DOHH2 (cell line): Measurements from ENCODE around the gene MACROD2.
"Not testable (repeated sequence)": the region's sequence is repeated elsewhere in the genome, so short reads cannot be mapped to it uniquely, and the experiment has no call there.

ENCODE experiments used
- H3F3A ChIP-seq: fragments of 200-600 bp; sonication (generic), shearing (Covaris generic); 2 replicates; pipeline ENCODE4 v1.6.0; 2016; ENCODE audit warnings: antibody characterized with exemption, mild to moderate bottlenecking; ENCODE audit not compliant: control insufficient read depth, insufficient read depth
- H3K27ac ChIP-seq: fragments of 200-600 bp; sonication (generic); 2 replicates; pipeline ENCODE4 v1.5.1; 2014; ENCODE audit warnings: low read depth, mild to moderate bottlenecking, low read length, moderate library complexity
- H3K27me3 ChIP-seq: fragments of 200-600 bp; sonication (generic); 2 replicates; pipeline ENCODE4 v1.6.1; 2014; ENCODE audit warnings: mild to moderate bottlenecking, low read length, mixed read lengths; ENCODE audit not compliant: control insufficient read depth
- H3K36me3 ChIP-seq: fragments of 200-600 bp; sonication (generic); 2 replicates; pipeline ENCODE4 v1.6.1; 2014; ENCODE audit warnings: mild to moderate bottlenecking, low read length, moderate library complexity, mixed read lengths; ENCODE audit not compliant: control insufficient read depth
- H3K4me1 ChIP-seq: fragments of 200-600 bp; sonication (generic); 2 replicates; pipeline ENCODE4 v1.6.1; 2014; ENCODE audit warnings: mild to moderate bottlenecking, low read length, mixed read lengths; ENCODE audit not compliant: control insufficient read depth
- H3K4me2 ChIP-seq: fragments of 200-600 bp; sonication (generic); 2 replicates; pipeline ENCODE4 v1.6.0; 2014; ENCODE audit warnings: mild to moderate bottlenecking, low read length, moderate library complexity
- H3K4me3 ChIP-seq: fragments of 200-600 bp; sonication (generic); 2 replicates; pipeline ENCODE4 v1.5.1; 2014; ENCODE audit warnings: mild to moderate bottlenecking, low read length, mixed read lengths
- H3K79me2 ChIP-seq: fragments of 200-600 bp; sonication (generic); 2 replicates; pipeline ENCODE4 v1.6.1; 2014; ENCODE audit warnings: mild to moderate bottlenecking, low read length, mixed read lengths; ENCODE audit not compliant: control insufficient read depth
- H3K9me2 ChIP-seq: fragments of 200-600 bp; sonication (generic); replicated peaks from 2 replicates; pipeline ENCODE4 v1.6.1; 2014; ENCODE audit warnings: mild to moderate bottlenecking, low read length, mixed read lengths; ENCODE audit not compliant: control insufficient read depth
- H3K9me3 ChIP-seq: fragments of 200-600 bp; sonication (generic); 2 replicates; pipeline ENCODE4 v1.6.1; 2014; ENCODE audit warnings: antibody characterized with exemption, low read length, mixed read lengths; ENCODE audit not compliant: control insufficient read depth, insufficient read depth
- H4K20me1 ChIP-seq: fragments of 200-600 bp; sonication (generic); 2 replicates; pipeline ENCODE4 v1.6.0; 2014; ENCODE audit warnings: low read depth, mild to moderate bottlenecking, antibody characterized with exemption, low read length, moderate library complexity; ENCODE audit not compliant: control insufficient read depth, insufficient read depth
- CTCF ChIP-seq: fragments of 200-600 bp; sonication (generic); IDR thresholded peaks from one replicate; pipeline ENCODE4 v1.5.1; 2014; ENCODE audit warnings: antibody characterized with exemption, mild to moderate bottlenecking, low read depth, low read length; ENCODE audit not compliant: poor library complexity, severe bottlenecking
- EZH2phosphoT487 ChIP-seq: fragments of 200-600 bp; sonication (generic); IDR thresholded peaks from 2 replicates; pipeline ENCODE4 v1.6.1; 2017; ENCODE audit warnings: borderline replicate concordance, mild to moderate bottlenecking, antibody characterized with exemption, low read length, moderate library complexity, mixed read lengths

MACROD2 gene

DNA sequence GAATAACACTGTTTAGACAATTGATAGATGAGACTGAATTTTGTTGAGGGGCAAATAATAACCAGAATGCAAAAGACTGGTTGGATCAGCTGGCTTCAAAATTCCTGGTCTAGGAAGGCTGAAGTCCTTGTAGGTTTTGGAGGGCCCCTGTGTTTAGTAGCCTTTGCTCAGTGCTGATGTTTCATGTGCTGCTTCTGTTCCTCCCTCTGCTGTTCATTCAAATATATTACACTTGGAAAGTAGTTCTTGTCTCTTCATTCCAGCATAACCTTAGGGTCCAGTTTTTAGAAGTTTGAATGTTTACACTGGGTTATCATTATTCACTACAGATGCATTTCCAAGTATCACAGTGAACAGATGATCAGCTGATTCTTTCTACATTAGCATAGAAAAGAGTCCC lies 269.6 kb downstream of the MACROD2 start:
- Histone ChIP-seq H3K4me3 (no peak overlapping the region), H3K36me3 (no peaks in the 10 kb centered on the region), H3K9me3 (no peaks in the 10 kb centered on the region), H3K4me2 (no peak overlapping the region), H3K79me2 (no peaks in the 10 kb centered on the region), H3K9me2 (no peaks in the 10 kb centered on the region), H3K4me1 (no peaks in the 10 kb centered on the region), H3F3A (no peaks in the 10 kb centered on the region), H3K27ac (no peak overlapping the region), H3K27me3 (no peaks in the 10 kb centered on the region), H4K20me1 (no peaks in the 10 kb centered on the region)
- TF ChIP-seq CTCF = no peak
- no peak for TF ChIP-seq EZH2phosphoT487

GRCh38 chr20:14266246-14266645 lies 270.9 kb downstream of the MACROD2 start:
- Histone ChIP-seq H3F3A (no peaks in the 10 kb centered on the region), H3K9me2 (no peaks in the 10 kb centered on the region), H3K79me2 (no peaks in the 10 kb centered on the region), H3K4me2 (no peak overlapping the region), H3K9me3 (no peaks in the 10 kb centered on the region), H3K27me3 (no peaks in the 10 kb centered on the region), H3K4me3 (no peak overlapping the region), H3K4me1 (no peaks in the 10 kb centered on the region), H4K20me1 (no peaks in the 10 kb centered on the region), H3K27ac (no peak overlapping the region), H3K36me3 (no peaks in the 10 kb centered on the region)
- TF ChIP-seq EZH2phosphoT487 (no peak), CTCF (no peak)

GRCh38 chr20:14270751-14271150 lies 275.4 kb downstream of the MACROD2 start:
- not testable (repeated sequence) for H3K9me2 ChIP-seq, H3K4me3 ChIP-seq, H4K20me1 ChIP-seq, H3K36me3 ChIP-seq, H3K27ac ChIP-seq, H3K9me3 ChIP-seq, H3K27me3 ChIP-seq, H3F3A ChIP-seq, H3K4me2 ChIP-seq, H3K79me2 ChIP-seq, H3K4me1 ChIP-seq

- Histone ChIP-seq H3K79me2 (no peaks in the 10 kb centered on the region), H3K9me3 (no peaks in the 10 kb centered on the region), H3F3A (no peaks in the 10 kb centered on the region), H3K4me1 (no peaks in the 10 kb centered on the region), H4K20me1 (no peaks in the 10 kb centered on the region), H3K4me3 (no peak overlapping the region), H3K27me3 (no peaks in the 10 kb centered on the region), H3K27ac (no peak overlapping the region), H3K4me2 (no peak overlapping the region), H3K9me2 (no peaks in the 10 kb centered on the region), H3K36me3 (no peaks in the 10 kb centered on the region)
- TF ChIP-seq EZH2phosphoT487 = no peak
- TF ChIP-seq CTCF = no peak
Observed at GRCh38 chr20:14282140-14282539, 286.8 kb downstream of the MACROD2 start.
